Natural killer cell (primary cell): ENCODE measurements around the gene NUP205. TPM values are rescaled to one million over a fixed set of nuclear protein-coding genes. Genes with fewer than 3 reads are reported as not detected.

Experiments used
- ATAC-seq, 3 donors: fragments of 150-1000 bp in 2 of 3; fragments of 200-7000 bp in 1 of 3; cut with Tn5 transposase; 1 replicate in 1 of 3; 2 replicates in 2 of 3; pipeline ENCODE4 v1.10.0; 2021; ENCODE audit warnings: mild to moderate bottlenecking in 2 of 3, moderate library complexity in 2 of 3
- DNase-seq, 2 donors: peaks; one replicate each; pipeline versions ENCODE4 v3.0.0 to v3.0.0-alpha.2; 2013 to 2021; ENCODE audit warnings: mixed read lengths in 1 of 2
- H3K27ac ChIP-seq: one replicate; pipeline ENCODE4 v1.5.1; 2013; ENCODE audit warnings: mild to moderate bottlenecking, low read length
- H3K27me3 ChIP-seq: one replicate; pipeline ENCODE4 v1.6.1; 2013; ENCODE audit warnings: low read length; ENCODE audit not compliant: control insufficient read depth, insufficient read depth
- H3K36me3 ChIP-seq: one replicate; pipeline ENCODE4 v1.6.1; 2013; ENCODE audit warnings: low read length; ENCODE audit not compliant: control insufficient read depth, insufficient read depth
- H3K4me1 ChIP-seq: one replicate; pipeline ENCODE4 v1.6.1; 2013; ENCODE audit warnings: low read length; ENCODE audit not compliant: control insufficient read depth, insufficient read depth
- H3K4me3 ChIP-seq: one replicate; pipeline ENCODE4 v1.5.1; 2013; ENCODE audit warnings: low read length
- H3K9me3 ChIP-seq: one replicate; pipeline ENCODE4 v1.6.1; 2013; ENCODE audit warnings: low read length; ENCODE audit not compliant: control insufficient read depth, insufficient read depth
- H3K27ac Mint-ChIP-seq, 2 donors: one replicate each; pipeline ENCODE4 v1.8.0; 2022; ENCODE audit warnings: mild to moderate bottlenecking in 2 of 2, mixed read lengths in 2 of 2, moderate library complexity in 1 of 2
- H3K27me3 Mint-ChIP-seq, 2 donors: one replicate each; pipeline ENCODE4 v1.8.0; 2022; ENCODE audit warnings: low read depth in 2 of 2, mixed read lengths in 2 of 2
- H3K36me3 Mint-ChIP-seq: one replicate; pipeline ENCODE4 v1.8.0; 2022; ENCODE audit warnings: mixed read lengths
- H3K4me1 Mint-ChIP-seq, 2 donors: one replicate each; pipeline ENCODE4 v1.8.0; 2022; ENCODE audit warnings: mixed read lengths in 2 of 2
- H3K4me3 Mint-ChIP-seq: one replicate; pipeline ENCODE4 v1.8.0; 2022; ENCODE audit warnings: mild to moderate bottlenecking, moderate library complexity, mixed read lengths
- H3K9me3 Mint-ChIP-seq, 2 donors: one replicate each; pipeline ENCODE4 v1.8.0; 2022; ENCODE audit warnings: mixed read lengths in 2 of 2
- CTCF ChIP-seq: fragments of 200-600 bp; IDR thresholded peaks from one replicate; pipeline ENCODE4 v1.8.0; 2022; ENCODE audit warnings: antibody characterized with exemption
- WGBS: methylation state at CpG from one replicate; pipeline ENCODE4 v1.1.7; 2013; ENCODE audit warnings: missing lambda C conversion rate; ENCODE audit not compliant: insufficient coverage; 5-methylcytosine and 5-hydroxymethylcytosine counted together
- intact Hi-C: fragments of 100-400 bp; cut with micrococcal nuclease; formaldehyde crosslinking; loops from one replicate; pipeline ENCODE4 v1.14.2; 2022
- total RNA-seq, 4 donors: library from RNA; stranded (reverse); fragments of 120-200 nt in 1 of 4; gene quantifications; one replicate each; pipeline versions ENCODE4 v1.2.3 to v1.2.4, GENCODE V29; 2013 to 2022

NUP205 gene
- total RNA-seq, 3 donors from 2014 or later (not counting 1 experiment from before 2014, with no cell fraction given), result 45.6 to 55.1 (median 53.7) TPM

- Mint-ChIP-seq H3K27ac (no peak overlapping the region), H3K36me3 (no peaks in the 10 kb centered on the region), H3K4me3 (no peak overlapping the region), H3K4me1 (peaks cover 15 to 44% of the 10 kb centered on the region in 2 donors), H3K9me3 (no peaks in the 10 kb centered on the region), H3K27me3 (no peaks in the 10 kb centered on the region)
- peaks cover 7% of the 10 kb centered on the region for H3K36me3 ChIP-seq
- intact Hi-C loops, result no loop called here
- H3K4me1 ChIP-seq, result no peaks in the 10 kb centered on the region
- no peaks in the 10 kb centered on the region for H3K9me3 ChIP-seq
- no peak overlapping the region for H3K27ac ChIP-seq
- no peak for TF ChIP-seq CTCF
- H3K4me3 ChIP-seq, result no peak overlapping the region
- ATAC-seq (no peak), DNase-seq (no peak)
- H3K27me3 ChIP-seq, result no peaks in the 10 kb centered on the region
- 89% methylated on average over 1 of the region's 1 CpG for WGBS
These were observed 112.1 kb downstream of the NUP205 start for GRCh38 chr7:135669774-135670173.

- no peaks in the 10 kb centered on the region for H3K9me3 ChIP-seq
- H3K27me3 ChIP-seq, result no peaks in the 10 kb centered on the region
- no CpG with 5 or more reads among the region's 1 CpG for WGBS
- no peak for TF ChIP-seq CTCF
- Mint-ChIP-seq H3K9me3 (no peaks in the 10 kb centered on the region), H3K4me1 (peaks cover 15 to 40% of the 10 kb centered on the region in 2 donors), H3K36me3 (no peaks in the 10 kb centered on the region), H3K27ac (no peak overlapping the region), H3K4me3 (no peak overlapping the region), H3K27me3 (no peaks in the 10 kb centered on the region)
- DNase-seq (no peak), ATAC-seq (no peak)
- peaks cover 9% of the 10 kb centered on the region for H3K36me3 ChIP-seq
- H3K4me3 ChIP-seq, result no peak overlapping the region
- H3K4me1 ChIP-seq, result no peaks in the 10 kb centered on the region
- intact Hi-C loops, result no loop called here
- no peak overlapping the region for H3K27ac ChIP-seq
These were observed 112.5 kb downstream of the NUP205 start for GRCh38 chr7:135670179-135670578.

- intact Hi-C loops, result no loop called here
- H3K9me3 Mint-ChIP-seq, result no peaks in the 10 kb centered on the region
- H3K4me1 Mint-ChIP-seq, result peaks cover 15 to 27% of the 10 kb centered on the region in 2 donors
- H3K27me3 Mint-ChIP-seq, result no peaks in the 10 kb centered on the region
- no peaks in the 10 kb centered on the region for H3K36me3 Mint-ChIP-seq
- TF ChIP-seq CTCF, result peak; percentile 72
- WGBS, result 94% methylated on average over 2 of the region's 3 CpGs
- ATAC-seq (peak; percentile 65 to 73 (median 70)), DNase-seq (peak in 1 of 2 donors; percentile 52)
- H3K4me3 ChIP-seq, result no peak overlapping the region
- H3K4me3 Mint-ChIP-seq, result no peak overlapping the region
- peaks cover 23% of the 10 kb centered on the region for H3K36me3 ChIP-seq
- H3K27me3 ChIP-seq, result no peaks in the 10 kb centered on the region
- no peak overlapping the region for H3K27ac ChIP-seq
- no peaks in the 10 kb centered on the region for H3K9me3 ChIP-seq
- peak overlapping the region in 1 of 2 donors; percentile 14 for H3K27ac Mint-ChIP-seq
- no peaks in the 10 kb centered on the region for H3K4me1 ChIP-seq
These were observed 115.0 kb downstream of the NUP205 start for GRCh38 chr7:135672560-135673359.
